Measurements from ENCODE around the gene IL27RA.

IL27RA gene

GRCh38 chr19:13995878-13996765, 35.4 kb upstream of the IL27RA start:
- peaks cover 6 to 37% of the 10 kb centered on the region in 2 experiments; a peak in 2 of 3 replicates for H3K36me3 ChIP-seq (ENCODE audit: control insufficient read depth in 2 of 2, insufficient read depth in 1 of 2, low read length in 2 of 2)
- H3K27ac ChIP-seq (ENCODE audit: extremely low read depth, low read depth, low read length), result no peak overlapping the region
- H3K4me3 ChIP-seq (ENCODE audit: low read depth, low read length), result no peak overlapping the region
- H3K4me1 ChIP-seq (ENCODE audit: control insufficient read depth, insufficient read depth, low read length), result no peaks in the 10 kb centered on the region
- ChIA-PET CTCF (interaction anchor here (0.6 kb wide), 2 partner anchors 76 to 98 kb away, joined by 3 read pairs; no protein-coding TSS in a partner anchor), POLR2A (interaction anchor here (0.7 to 1.0 kb wide), 2 partner anchors 13 to 36 kb away, joined by 4 to 5 read pairs; partner anchors contain the start of gene IL27RA)
- no peaks in the 10 kb centered on the region for H3K9me3 ChIP-seq (ENCODE audit: control insufficient read depth, insufficient read depth, low read depth, low read length)
- TF ChIP-seq ZNF362 (tag by site-specific recombination; IDR thresholded peaks at IDR 0.05) (0 out of 2 replicates have a peak, but pooled peaks have one; percentile 77), ZNF266 (tag by site-specific recombination; IDR thresholded peaks at IDR 0.05; ENCODE audit: low read depth) (no peak), ZNF174 (tag by site-specific recombination; IDR thresholded peaks at IDR 0.05) (no peak), ZNF768 (tag by site-specific recombination; IDR thresholded peaks at IDR 0.05) (no peak)

- H3K36me3 ChIP-seq (ENCODE audit: control insufficient read depth in 2 of 2, insufficient read depth in 1 of 2, low read length in 2 of 2), result peaks cover 6 to 30% of the 10 kb centered on the region in 2 experiments; a peak in 2 of 3 replicates
- TF ChIP-seq ZNF239 (tag by site-specific recombination; IDR thresholded peaks at IDR 0.05) (no peak), ZNF670 (tag by site-specific recombination; IDR thresholded peaks at IDR 0.05; ENCODE audit: low read depth) (no peak), ZFHX2 (tag by site-specific recombination; conservative IDR thresholded peaks at IDR 0.05) (no peak), ZBTB21 (tag by site-specific recombination; IDR thresholded peaks at IDR 0.05) (no peak), PBX3 (CRISPR knock-in tag; IDR thresholded peaks at IDR 0.05) (no peak), ZNF132 (tag by site-specific recombination; IDR thresholded peaks at IDR 0.05; ENCODE audit: borderline replicate concordance) (no peak), MYNN (tag by site-specific recombination; IDR thresholded peaks at IDR 0.05; ENCODE audit: borderline replicate concordance) (no peak), ZNF302 (tag by site-specific recombination; IDR thresholded peaks at IDR 0.05; ENCODE audit: low read depth) (no peak), REPIN1 (tag by site-specific recombination; IDR thresholded peaks at IDR 0.05; ENCODE audit: low read depth) (no peak), ZNF76 (tag by site-specific recombination; IDR thresholded peaks at IDR 0.05; ENCODE audit: borderline replicate concordance, low read depth) (no peak), ZNF354C (tag by site-specific recombination; IDR thresholded peaks at IDR 0.05; ENCODE audit: borderline replicate concordance, low read depth) (no peak)
- no peaks in the 10 kb centered on the region for H3K4me1 ChIP-seq (ENCODE audit: control insufficient read depth, insufficient read depth, low read length)
- H3K27ac ChIP-seq (ENCODE audit: extremely low read depth, low read depth, low read length), result no peak overlapping the region
- POLR2A ChIA-PET, result no interaction called here
- H3K9me3 ChIP-seq (ENCODE audit: control insufficient read depth, insufficient read depth, low read depth, low read length), result no peaks in the 10 kb centered on the region
- CTCF ChIA-PET, result interaction anchor here (0.8 to 0.9 kb wide), 2 partner anchors 44 to 46 kb away, joined by 3 read pairs; no protein-coding TSS in a partner anchor
- no peak overlapping the region for H3K4me3 ChIP-seq (ENCODE audit: low read depth, low read length)
These were observed 34.5 kb upstream of the IL27RA start for GRCh38 chr19:13996928-13997630.

- H3K36me3 ChIP-seq (ENCODE audit: control insufficient read depth in 2 of 2, insufficient read depth in 1 of 2, low read length in 2 of 2), result peaks cover 6 to 25% of the 10 kb centered on the region in 2 experiments; a peak in 2 of 3 replicates
- no peak overlapping the region for H3K27ac ChIP-seq (ENCODE audit: extremely low read depth, low read depth, low read length)
- no peak overlapping the region for H3K4me3 ChIP-seq (ENCODE audit: low read depth, low read length)
- TF ChIP-seq ZNF404 (tag by site-specific recombination; IDR thresholded peaks at IDR 0.05), result no peak
- peak; percentile 37; the same call in 1 of the 2 replicates for TF ChIP-seq KLF17 (tag by site-specific recombination; IDR thresholded peaks at IDR 0.05)
- TF ChIP-seq ZNF549 (tag by site-specific recombination; IDR thresholded peaks at IDR 0.05), result no peak
- CTCF ChIA-PET, result interaction anchor here (0.8 to 0.9 kb wide), 2 partner anchors 44 to 45 kb away, joined by 3 read pairs; no protein-coding TSS in a partner anchor
- no peaks in the 10 kb centered on the region for H3K4me1 ChIP-seq (ENCODE audit: control insufficient read depth, insufficient read depth, low read length)
- POLR2A ChIA-PET, result no interaction called here
- H3K9me3 ChIP-seq (ENCODE audit: control insufficient read depth, insufficient read depth, low read depth, low read length), result no peaks in the 10 kb centered on the region
These were observed 34.0 kb upstream of the IL27RA start for GRCh38 chr19:13997631-13997962.

Measured in HEK293 (cell line).